H4 (cell line): ENCODE measurements around the gene C14orf132. TPM values are rescaled to one million over a fixed set of nuclear protein-coding genes. Genes with fewer than 3 reads are reported as not detected.
A peak's percentile ranks its signal among the peaks of the same experiment; 100 is the strongest.

Source experiments
- DNase-seq: peaks from one replicate; pipeline ENCODE4 v3.0.0-alpha.2; 2015; ENCODE audit warnings: low spot score
- total RNA-seq: library from RNA; depleted of rRNA; stranded (reverse); fragments of >200 nt; shearing (Covaris generic); gene quantifications from 2 replicates; pipeline ENCODE4 v1.2.3, GENCODE V29; 2014

The C14orf132 gene
- total RNA-seq, 1 experiment from 2014 or later: 7.4 TPM

DNA sequence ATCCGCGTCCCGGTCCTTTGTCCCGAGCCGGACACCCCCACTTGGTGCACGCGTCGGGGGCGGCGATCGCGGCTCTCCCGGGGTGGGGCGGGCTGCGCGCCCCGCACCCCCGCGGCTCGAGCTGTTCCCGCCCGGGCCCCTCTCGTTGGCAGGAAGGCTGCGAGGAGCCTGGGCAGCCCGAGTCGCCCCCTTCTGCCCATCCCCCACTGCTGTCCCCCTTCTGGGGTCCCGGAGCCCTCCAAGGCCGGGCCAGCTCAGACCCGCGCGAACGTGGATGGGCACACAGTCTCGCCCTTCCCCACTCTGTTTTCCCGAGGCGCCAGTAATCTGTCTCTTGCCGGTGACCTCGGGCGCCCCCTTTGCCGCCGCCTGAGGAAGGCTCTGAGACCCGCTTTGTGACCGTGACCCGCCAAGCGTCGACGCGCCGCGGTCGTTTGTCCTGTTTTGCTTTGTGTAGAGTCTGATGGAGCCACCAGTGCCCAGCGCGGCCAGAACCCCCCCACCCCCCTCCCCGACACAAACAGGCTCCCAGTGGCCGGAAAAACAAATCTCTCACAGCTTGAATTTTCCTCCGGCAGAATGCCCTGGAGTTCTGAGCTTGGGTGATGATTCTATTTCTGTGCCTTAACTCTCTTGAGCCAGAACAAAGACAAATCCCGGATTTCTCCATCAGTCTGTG is 610 bp downstream of the C14orf132 start:
- no peak for DNase-seq

GRCh38 chr14:96040828-96041371 is 1.7 kb downstream of the C14orf132 start:
- no peak for DNase-seq

DNA sequence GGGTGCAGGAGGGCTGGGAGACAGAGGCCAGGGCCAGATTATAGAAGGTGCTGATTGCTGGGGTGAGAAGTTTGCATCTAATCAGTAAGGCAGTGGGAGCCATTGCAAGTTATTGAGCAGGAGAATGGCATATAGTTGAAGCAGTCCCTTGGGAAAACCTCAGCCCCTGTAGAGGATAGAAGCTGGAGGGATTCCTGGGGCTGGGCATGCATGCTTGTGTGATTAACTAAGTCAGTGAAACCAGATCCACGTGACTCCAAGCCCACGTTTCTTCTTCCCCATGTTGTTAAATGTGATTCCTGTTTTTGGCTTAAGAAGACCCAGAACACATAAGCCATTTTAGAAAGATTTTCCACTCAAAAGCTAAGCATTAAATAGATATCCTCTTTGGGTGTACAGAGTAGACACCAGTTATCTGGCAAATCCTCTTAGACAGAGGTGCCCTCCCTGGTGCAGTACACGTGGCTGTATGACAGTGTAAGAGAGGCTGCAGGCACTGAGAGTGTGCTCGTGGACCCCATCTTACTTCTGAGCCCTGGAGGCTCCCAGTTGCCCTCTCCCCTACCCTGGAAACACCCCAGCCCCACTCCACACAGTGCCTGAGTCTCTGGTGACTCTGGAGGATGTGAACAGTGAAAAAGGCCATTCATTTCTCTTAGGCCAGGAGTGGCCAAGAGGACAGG is 3.2 kb downstream of the C14orf132 start:
- no peak for DNase-seq

GRCh38 chr14:96046630-96047029 is 7.5 kb downstream of the C14orf132 start:
- DNase-seq: no peak

DNA sequence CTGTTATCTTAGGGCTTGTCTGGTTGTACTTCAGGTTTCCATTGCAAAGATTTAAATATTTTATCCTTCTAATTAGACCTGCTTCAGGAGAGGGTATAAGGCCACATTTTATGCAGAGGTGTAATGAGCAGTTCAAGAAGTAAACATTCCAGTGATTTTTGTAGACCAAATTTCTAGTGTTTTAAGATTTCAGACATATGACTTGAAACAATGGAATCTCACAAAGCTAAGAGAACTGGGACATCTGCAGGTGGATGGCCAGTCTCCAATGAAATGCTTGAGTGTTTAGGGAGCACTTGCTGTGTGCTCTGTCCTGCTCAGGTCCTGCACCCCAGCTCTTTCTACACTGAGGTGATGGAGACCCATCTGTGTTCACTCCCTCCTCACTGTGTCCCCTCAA is 7.9 kb downstream of the C14orf132 start:
- no peak for DNase-seq

DNA sequence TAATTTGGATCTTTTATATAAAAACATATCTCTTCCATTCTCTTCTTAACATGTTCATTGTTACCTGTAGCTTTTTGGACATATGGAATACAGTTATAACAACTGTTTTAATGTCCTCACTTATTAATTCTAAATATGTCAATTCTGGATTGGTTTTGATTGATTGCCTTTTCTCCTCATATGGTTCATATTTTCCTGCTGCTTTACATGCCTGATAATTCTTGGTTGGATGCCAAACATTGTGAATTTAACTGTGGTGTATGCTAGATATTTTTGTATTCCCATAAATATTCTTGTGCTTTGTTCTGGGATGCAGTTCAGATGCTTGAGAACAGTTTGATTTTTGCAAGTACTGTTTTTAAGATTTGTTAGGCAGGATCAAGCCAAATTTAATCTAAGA is 10.8 kb downstream of the C14orf132 start:
- DNase-seq: no peak

- DNase-seq: no peak
Observed at GRCh38 chr14:96050482-96050881, 11.3 kb downstream of the C14orf132 start.

GRCh38 chr14:96051231-96051630 is 12.1 kb downstream of the C14orf132 start:
- no peak for DNase-seq

GRCh38 chr14:96051642-96052540 is 12.7 kb downstream of the C14orf132 start:
- DNase-seq: no peak

GRCh38 chr14:96052541-96053247 is 13.5 kb downstream of the C14orf132 start:
- DNase-seq: no peak

GRCh38 chr14:96053248-96053599 is 14.1 kb downstream of the C14orf132 start:
- no peak for DNase-seq

- peak; percentile 76 for DNase-seq
Observed at GRCh38 chr14:96053600-96054381, 14.6 kb downstream of the C14orf132 start.

- DNase-seq: no peak
Observed at GRCh38 chr14:96054661-96055060, 15.5 kb downstream of the C14orf132 start.

DNA sequence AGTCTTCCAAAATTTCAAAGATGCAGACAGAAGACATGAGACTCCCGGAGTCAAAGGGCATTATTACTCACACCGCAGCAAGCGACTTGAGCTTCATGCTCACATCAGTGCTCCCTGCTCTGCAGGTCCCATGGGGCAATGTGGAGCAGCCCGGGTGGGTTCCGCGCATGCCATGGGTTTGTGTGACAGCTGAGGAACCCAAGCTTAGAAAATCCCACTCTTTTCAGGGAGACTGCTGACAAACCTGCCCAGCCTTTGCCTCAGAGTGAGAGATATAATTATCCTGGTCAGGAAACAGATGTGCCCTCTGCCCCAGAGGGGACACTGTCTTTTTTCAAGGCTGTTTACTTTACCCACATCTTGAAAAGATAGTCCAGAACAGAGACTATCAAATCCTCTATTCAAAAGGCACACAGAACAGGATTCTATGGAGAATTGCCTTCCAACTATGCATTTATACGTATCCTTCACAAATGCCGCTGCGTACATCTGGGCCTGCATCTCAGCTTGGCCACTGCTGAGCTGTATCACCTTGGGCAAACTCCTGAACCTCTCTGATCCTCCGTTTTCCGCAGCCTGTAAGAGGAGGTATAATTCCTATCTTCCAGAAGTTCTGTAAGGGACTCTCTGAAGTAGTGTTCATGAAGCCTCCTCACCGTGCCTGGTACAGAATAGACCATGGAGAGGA is 16.0 kb downstream of the C14orf132 start:
- DNase-seq: no peak

GRCh38 chr14:96055753-96056508 is 16.8 kb downstream of the C14orf132 start:
- no peak for DNase-seq

DNA sequence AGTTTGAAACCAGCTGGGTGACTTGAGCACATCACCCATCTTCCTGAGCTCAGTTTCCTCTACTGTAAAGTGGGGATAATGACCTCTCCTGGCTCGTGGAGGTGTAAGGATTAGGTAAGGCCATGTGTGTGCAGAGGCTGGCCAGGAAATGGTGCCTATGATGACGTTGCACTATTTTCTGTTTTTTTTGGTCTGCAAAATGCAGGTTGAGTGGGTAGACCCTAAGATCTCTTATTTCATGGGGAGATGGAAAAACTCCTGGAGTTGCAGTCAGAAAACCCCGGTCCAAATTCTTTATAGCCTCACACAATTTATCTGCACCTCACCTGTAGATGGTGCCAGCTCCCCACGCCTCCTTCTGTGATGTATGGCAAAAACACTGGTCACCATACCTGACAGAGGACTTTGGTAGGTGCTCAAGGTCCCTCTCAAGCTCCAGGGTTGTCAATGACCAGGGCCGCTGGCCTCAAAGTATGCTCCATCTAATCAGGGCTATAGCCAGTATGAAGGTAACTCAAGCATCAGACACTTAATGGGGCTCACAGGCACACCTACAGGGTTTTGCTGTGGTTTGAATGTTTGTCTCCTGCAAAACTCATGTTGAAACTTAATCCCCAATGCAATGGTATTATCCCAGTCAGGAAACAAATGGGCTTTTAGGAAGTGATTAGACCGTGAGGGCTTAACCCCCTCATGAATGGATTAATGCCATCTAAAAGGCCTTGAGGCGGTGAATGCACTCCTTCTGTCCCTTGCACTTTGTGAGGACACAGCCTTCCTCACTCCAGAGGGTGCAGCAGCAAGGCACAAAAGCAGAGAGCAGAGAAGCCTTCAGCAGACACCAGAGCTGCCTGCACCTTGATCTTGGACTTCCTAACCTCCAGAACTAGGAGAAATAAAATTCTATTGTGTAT is 17.6 kb downstream of the C14orf132 start:
- DNase-seq: no peak

DNA sequence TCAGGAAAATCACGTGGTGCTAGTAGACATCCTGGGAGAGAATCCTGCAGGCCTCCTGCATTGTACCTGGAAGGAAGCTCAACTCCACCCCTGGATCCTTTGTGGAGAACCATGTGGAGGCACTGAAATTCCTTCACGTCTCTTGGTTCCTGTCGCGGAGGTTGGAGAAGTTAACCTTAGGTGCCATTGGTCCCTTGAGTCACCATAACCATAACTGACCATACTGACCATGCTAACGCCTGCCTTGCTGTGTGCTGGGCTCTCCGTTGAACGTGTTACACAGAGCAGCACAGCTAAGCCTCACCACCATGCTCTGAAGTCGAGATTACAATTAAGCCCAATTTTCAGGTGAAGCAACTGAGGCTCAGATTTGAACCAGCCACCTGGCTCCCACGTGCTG is 18.6 kb downstream of the C14orf132 start:
- DNase-seq: no peak

- no peak for DNase-seq
Observed at GRCh38 chr14:96058576-96059200, 19.5 kb downstream of the C14orf132 start.
